ENCODE data around the gene PRG2. TPM values are rescaled to one million over a fixed set of nuclear protein-coding genes. Genes with fewer than 3 reads are reported as not detected.

PRG2 gene
- total RNA-seq, 1 donor: not detected

- no peak for DNase-seq (ENCODE audit: insufficient read length, low spot score, missing footprints)
- Histone ChIP-seq H3K36me3 (ENCODE audit: insufficient read depth, low read length) (no peaks in the 10 kb centered on the region), H3K4me2 (ENCODE audit: insufficient read depth, low read length) (no peak overlapping the region), H2AFZ (ENCODE audit: low read length) (no peak overlapping the region), H3K27ac (ENCODE audit: low read depth, low read length) (no peak overlapping the region), H3K27me3 (ENCODE audit: insufficient read depth, low read length) (no peaks in the 10 kb centered on the region), H3K9me3 (ENCODE audit: low read depth, low read length) (no peaks in the 10 kb centered on the region), H3K4me1 (ENCODE audit: insufficient read depth, low read length) (no peaks in the 10 kb centered on the region), H3K79me2 (ENCODE audit: insufficient read depth, low read length) (no peaks in the 10 kb centered on the region), H3K4me3 (ENCODE audit: insufficient read depth, low read length) (no peak overlapping the region), H4K20me1 (ENCODE audit: insufficient read depth, low read length) (no peaks in the 10 kb centered on the region)
- no peak for TF ChIP-seq CTCF (IDR thresholded peaks at IDR 0.05; ENCODE audit: extremely low read depth, low read depth, low read length)
Observed at GRCh38 chr11:57377107-57377506, 13.3 kb downstream of the PRG2 start.

- H3K4me1 ChIP-seq (ENCODE audit: insufficient read depth, low read length): no peaks in the 10 kb centered on the region
- no peaks in the 10 kb centered on the region for H3K27me3 ChIP-seq (ENCODE audit: insufficient read depth, low read length)
- H4K20me1 ChIP-seq (ENCODE audit: insufficient read depth, low read length): no peaks in the 10 kb centered on the region
- no peak overlapping the region for H3K4me3 ChIP-seq (ENCODE audit: insufficient read depth, low read length)
- no peak for DNase-seq (ENCODE audit: insufficient read length, low spot score, missing footprints)
- H2AFZ ChIP-seq (ENCODE audit: low read length): no peak overlapping the region
- TF ChIP-seq CTCF (IDR thresholded peaks at IDR 0.05; ENCODE audit: extremely low read depth, low read depth, low read length): no peak
- no peaks in the 10 kb centered on the region for H3K9me3 ChIP-seq (ENCODE audit: low read depth, low read length)
- no peaks in the 10 kb centered on the region for H3K36me3 ChIP-seq (ENCODE audit: insufficient read depth, low read length)
- no peak overlapping the region for H3K4me2 ChIP-seq (ENCODE audit: insufficient read depth, low read length)
- no peaks in the 10 kb centered on the region for H3K79me2 ChIP-seq (ENCODE audit: insufficient read depth, low read length)
- no peak overlapping the region for H3K27ac ChIP-seq (ENCODE audit: low read depth, low read length)
Observed at GRCh38 chr11:57376095-57377090, 14.1 kb downstream of the PRG2 start.

GRCh38 chr11:57375490-57375889 is 15.0 kb downstream of the PRG2 start:
- no peaks in the 10 kb centered on the region for H3K27me3 ChIP-seq (ENCODE audit: insufficient read depth, low read length)
- H2AFZ ChIP-seq (ENCODE audit: low read length): no peak overlapping the region
- H3K4me1 ChIP-seq (ENCODE audit: insufficient read depth, low read length): peaks cover under 1% of the 10 kb centered on the region

More at GRCh38 chr11:57375490-57375889, 15.0 kb downstream of the PRG2 start:
- no peaks in the 10 kb centered on the region for H3K36me3 ChIP-seq (ENCODE audit: insufficient read depth, low read length)
- DNase-seq (ENCODE audit: insufficient read length, low spot score, missing footprints): no peak
- no peak overlapping the region for H3K4me2 ChIP-seq (ENCODE audit: insufficient read depth, low read length)
- no peak overlapping the region for H3K4me3 ChIP-seq (ENCODE audit: insufficient read depth, low read length)
- no peaks in the 10 kb centered on the region for H4K20me1 ChIP-seq (ENCODE audit: insufficient read depth, low read length)
- H3K27ac ChIP-seq (ENCODE audit: low read depth, low read length): no peak overlapping the region
- no peak for TF ChIP-seq CTCF (IDR thresholded peaks at IDR 0.05; ENCODE audit: extremely low read depth, low read depth, low read length)
- no peaks in the 10 kb centered on the region for H3K9me3 ChIP-seq (ENCODE audit: low read depth, low read length)
- H3K79me2 ChIP-seq (ENCODE audit: insufficient read depth, low read length): no peaks in the 10 kb centered on the region
